Measurements from ENCODE around the gene C2CD3. TPM values are rescaled to one million over a fixed set of nuclear protein-coding genes. Genes with fewer than 3 reads are reported as not detected.
A peak's percentile ranks its signal among the peaks of the same experiment; 100 is the strongest.
"Not testable (repeated sequence)": the region's sequence is repeated elsewhere in the genome, so short reads cannot be mapped to it uniquely, and the experiment has no call there.

C2CD3 gene
- total and polyA plus RNA-seq, 8 donors = 22.8 to 34.5 (median 27.5) TPM

- intact Hi-C loops (cut with DNase I) = no loop called here
- no peaks in the 10 kb centered on the region for H3K9me3 ChIP-seq
- ATAC-seq = no peak
- no peak for DNase-seq
- TF ChIP-seq CTCF (IDR thresholded peaks at IDR 0.05) = no peak
- H3K4me3 ChIP-seq = no peak overlapping the region
- H3K27me3 ChIP-seq = no peaks in the 10 kb centered on the region
- peaks cover 0 to 7% of the 10 kb centered on the region in 2 donors for H3K4me1 ChIP-seq
- no peak overlapping the region for H3K27ac ChIP-seq
- no peaks in the 10 kb centered on the region for H3K36me3 ChIP-seq
Measured at GRCh38 chr11:73989156-73989555, 181.6 kb downstream of the C2CD3 start.

- Histone ChIP-seq H3K4me3 (no peak overlapping the region), H3K4me1 (peaks cover 0 to 16% of the 10 kb centered on the region in 2 donors), H3K27ac (no peak overlapping the region), H3K9me3 (no peaks in the 10 kb centered on the region), H3K36me3 (no peaks in the 10 kb centered on the region), H3K27me3 (no peaks in the 10 kb centered on the region)
- TF ChIP-seq CTCF (IDR thresholded peaks at IDR 0.05) = no peak
- intact Hi-C loops (cut with DNase I) = no loop called here
- no peak for ATAC-seq
- DNase-seq = no peak
Measured at GRCh38 chr11:73988227-73988626, 182.6 kb downstream of the C2CD3 start.

GRCh38 chr11:73985661-73986060 is 185.1 kb downstream of the C2CD3 start:
- H3K4me3 ChIP-seq; H3K9me3 ChIP-seq; H3K27me3 ChIP-seq; ATAC-seq; H3K27ac ChIP-seq; intact Hi-C loops (cut with DNase I); H3K36me3 ChIP-seq; DNase-seq: not testable (repeated sequence)
- H3K4me1 ChIP-seq = peaks cover 3 to 35% of the 10 kb centered on the region in 2 donors

- DNase-seq (no peak), ATAC-seq (no peak)
- no peaks in the 10 kb centered on the region for H3K27me3 ChIP-seq
- H3K36me3 ChIP-seq = peaks cover 0 to 17% of the 10 kb centered on the region in 2 donors
- no peak for TF ChIP-seq CTCF (IDR thresholded peaks at IDR 0.05)
- peak overlapping the region; percentile 88 to 99 for H3K27ac ChIP-seq
- intact Hi-C loops (cut with DNase I) = no loop called here
- H3K4me3 ChIP-seq = peak overlapping the region; percentile 47 to 68
- H3K9me3 ChIP-seq = no peaks in the 10 kb centered on the region
- H3K4me1 ChIP-seq = peaks cover 9 to 52% of the 10 kb centered on the region in 2 donors
Measured at GRCh38 chr11:73983741-73984538, 186.9 kb downstream of the C2CD3 start.

GRCh38 chr11:73982990-73983740 is 187.6 kb downstream of the C2CD3 start:
- no peak for TF ChIP-seq CTCF (IDR thresholded peaks at IDR 0.05)
- Histone ChIP-seq H3K9me3 (no peaks in the 10 kb centered on the region), H3K4me1 (peaks cover 9 to 60% of the 10 kb centered on the region in 2 donors), H3K36me3 (peaks cover 0 to 25% of the 10 kb centered on the region in 2 donors), H3K4me3 (peak overlapping the region; percentile 47 to 68), H3K27me3 (no peaks in the 10 kb centered on the region), H3K27ac (peak overlapping the region; percentile 88 to 99)
- DNase-seq = peak; percentile 84 to 98 (median 94)
- ATAC-seq = peak; percentile 91
- intact Hi-C loops (cut with DNase I) = no loop called here

Data from left lung (tissue), 10 donors.